GM23338 (cell line): Measurements from ENCODE around the gene CYSRT1.

Experiments used
- EZH2 ChIP-seq: fragments of 200-600 bp; sonication (generic); IDR thresholded peaks from one replicate; pipeline ENCODE4 v1.8.0; 2017; ENCODE audit warnings: antibody characterized with exemption, mild to moderate bottlenecking, low read depth; ENCODE audit not compliant: unreplicated experiment
- TF ChIP-seq, protein P1 (sequence below), 2 experiments: fragments of 200-600 bp in 1 of 2; sonication (generic) in 1 of 2; conservative IDR thresholded peaks; 2 replicates each; pipeline versions ENCODE4 v1.5.1 to v1.6.1; 2016 to 2017; ENCODE audit warnings: antibody characterized with exemption in 2 of 2, low read depth in 2 of 2, mild to moderate bottlenecking in 2 of 2, moderate library complexity in 1 of 2

DNA sequence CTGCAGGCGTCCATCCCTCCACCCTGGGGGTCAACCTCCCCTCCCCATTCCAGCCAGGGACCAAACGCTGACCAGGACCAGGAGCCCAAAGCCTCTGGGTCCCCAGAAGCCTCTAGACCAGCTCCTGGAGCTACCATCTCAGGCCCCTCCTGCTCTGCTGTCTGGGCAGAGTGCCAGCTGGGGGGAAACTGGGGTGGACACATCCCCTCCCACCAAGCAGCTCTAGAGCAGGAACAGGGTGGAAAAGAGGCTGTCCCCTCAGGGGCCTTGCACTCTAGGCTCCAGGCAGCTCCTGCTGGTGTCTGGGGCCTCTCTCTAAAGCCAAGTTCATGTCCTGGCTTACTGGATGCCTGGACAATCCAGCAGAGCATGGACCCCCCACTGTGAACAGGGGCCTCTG, 32.1 kb upstream of the CYSRT1 start:
- TF ChIP-seq, protein P1, sequence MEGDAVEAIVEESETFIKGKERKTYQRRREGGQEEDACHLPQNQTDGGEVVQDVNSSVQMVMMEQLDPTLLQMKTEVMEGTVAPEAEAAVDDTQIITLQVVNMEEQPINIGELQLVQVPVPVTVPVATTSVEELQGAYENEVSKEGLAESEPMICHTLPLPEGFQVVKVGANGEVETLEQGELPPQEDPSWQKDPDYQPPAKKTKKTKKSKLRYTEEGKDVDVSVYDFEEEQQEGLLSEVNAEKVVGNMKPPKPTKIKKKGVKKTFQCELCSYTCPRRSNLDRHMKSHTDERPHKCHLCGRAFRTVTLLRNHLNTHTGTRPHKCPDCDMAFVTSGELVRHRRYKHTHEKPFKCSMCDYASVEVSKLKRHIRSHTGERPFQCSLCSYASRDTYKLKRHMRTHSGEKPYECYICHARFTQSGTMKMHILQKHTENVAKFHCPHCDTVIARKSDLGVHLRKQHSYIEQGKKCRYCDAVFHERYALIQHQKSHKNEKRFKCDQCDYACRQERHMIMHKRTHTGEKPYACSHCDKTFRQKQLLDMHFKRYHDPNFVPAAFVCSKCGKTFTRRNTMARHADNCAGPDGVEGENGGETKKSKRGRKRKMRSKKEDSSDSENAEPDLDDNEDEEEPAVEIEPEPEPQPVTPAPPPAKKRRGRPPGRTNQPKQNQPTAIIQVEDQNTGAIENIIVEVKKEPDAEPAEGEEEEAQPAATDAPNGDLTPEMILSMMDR (conservative IDR thresholded peaks at IDR 0.05; ENCODE audit: low read depth in 2 of 2): no peak
- no peak for TF ChIP-seq EZH2
